ENCODE data around the gene NFKB1.

DNA sequence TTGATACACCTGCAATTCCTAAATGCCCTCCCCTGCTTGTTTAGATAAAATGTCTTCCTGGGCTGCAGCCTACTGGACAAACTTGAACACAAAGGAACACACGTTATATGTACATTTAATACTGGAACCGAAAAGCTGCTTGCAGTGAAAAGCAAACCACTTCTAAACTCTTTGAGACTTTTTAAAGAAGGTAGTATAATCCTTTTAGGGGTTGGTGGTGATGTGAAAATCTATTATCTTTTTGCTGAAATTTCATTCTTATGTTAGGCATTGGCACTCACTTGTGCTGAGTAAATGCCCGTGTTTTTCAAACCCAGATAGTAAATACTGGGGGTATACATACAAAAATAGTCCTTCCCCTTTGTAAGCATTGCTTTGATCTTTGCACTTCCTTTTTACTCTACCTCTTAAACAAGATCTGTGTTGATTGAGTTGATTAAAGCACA is 2.2 kb downstream of the NFKB1 start:
- TF ChIP-seq, protein P1, sequence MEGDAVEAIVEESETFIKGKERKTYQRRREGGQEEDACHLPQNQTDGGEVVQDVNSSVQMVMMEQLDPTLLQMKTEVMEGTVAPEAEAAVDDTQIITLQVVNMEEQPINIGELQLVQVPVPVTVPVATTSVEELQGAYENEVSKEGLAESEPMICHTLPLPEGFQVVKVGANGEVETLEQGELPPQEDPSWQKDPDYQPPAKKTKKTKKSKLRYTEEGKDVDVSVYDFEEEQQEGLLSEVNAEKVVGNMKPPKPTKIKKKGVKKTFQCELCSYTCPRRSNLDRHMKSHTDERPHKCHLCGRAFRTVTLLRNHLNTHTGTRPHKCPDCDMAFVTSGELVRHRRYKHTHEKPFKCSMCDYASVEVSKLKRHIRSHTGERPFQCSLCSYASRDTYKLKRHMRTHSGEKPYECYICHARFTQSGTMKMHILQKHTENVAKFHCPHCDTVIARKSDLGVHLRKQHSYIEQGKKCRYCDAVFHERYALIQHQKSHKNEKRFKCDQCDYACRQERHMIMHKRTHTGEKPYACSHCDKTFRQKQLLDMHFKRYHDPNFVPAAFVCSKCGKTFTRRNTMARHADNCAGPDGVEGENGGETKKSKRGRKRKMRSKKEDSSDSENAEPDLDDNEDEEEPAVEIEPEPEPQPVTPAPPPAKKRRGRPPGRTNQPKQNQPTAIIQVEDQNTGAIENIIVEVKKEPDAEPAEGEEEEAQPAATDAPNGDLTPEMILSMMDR (IDR thresholded peaks at IDR 0.05; ENCODE audit: insufficient read depth, low read length, poor library complexity, severe bottlenecking), result no peak
- no peak for TF ChIP-seq EZH2phosphoT487 (conservative IDR thresholded peaks at IDR 0.05; ENCODE audit: low read length)

Measured in SU-DHL-6 (cell line).